GM12878 (cell line): Measurements from ENCODE around the gene RUBCNL. TPM values are rescaled to one million over a fixed set of nuclear protein-coding genes. Genes with fewer than 3 reads are reported as not detected.

Experiments used
- ATAC-seq: fragments of 200-7000 bp; cut with Tn5 transposase; 3 replicates; pipeline ENCODE4 v1.9.1; 2020; ENCODE audit warnings: mild to moderate bottlenecking, moderate library complexity
- BruUV-seq: library from RNA; stranded (reverse); fragments of 400-500 nt; replicated peaks from 2 replicates; lab custom pipeline; 2021; lab: Mats Ljungman, UMichigan
- CTCF ChIA-PET: fragments of 300-600 bp; sonication (Branson Sonifier 250); formaldehyde crosslinking; extraction: SDS; loops from one replicate; lab custom pipeline; 2021; ENCODE audit warnings: inconsistent platforms; lab: Yijun Ruan, JAX
- POLR2A ChIA-PET: fragments of 350-600 bp; formaldehyde crosslinking; extraction: SDS; loops from one replicate; lab custom pipeline; 2021; ENCODE audit warnings: inconsistent platforms; lab: Charles Lee
- RAD21 ChIA-PET: fragments of 300-600 bp; sonication (Branson Sonifier 250); formaldehyde crosslinking; loops from one replicate; lab custom pipeline; 2023; ENCODE audit warnings: antibody characterized with exemption; ENCODE audit not compliant: unreplicated experiment; lab: Charles Lee
- SMC1A ChIA-PET: fragments of 300-600 bp; sonication (Branson Sonifier 250); formaldehyde crosslinking; loops from one replicate; lab custom pipeline; 2023; ENCODE audit not compliant: unreplicated experiment, uncharacterized antibody; lab: Charles Lee
- DNase-seq: peaks from one replicate; pipeline ENCODE4 v3.0.0-alpha.2; 2011; ENCODE audit warnings: low read depth, low spot score
- FAIRE-seq: peaks from 3 replicates; lab custom pipeline; 2011; peaks lifted over from hg19 to GRCh38; lab: Jason Lieb, UNC
- H2AFZ ChIP-seq: 2 replicates; pipeline ENCODE4 v1.6.0; 2011; ENCODE audit warnings: low read depth, low read length, control low read depth; ENCODE audit not compliant: control insufficient read depth
- H3K27ac ChIP-seq: 2 replicates; pipeline ENCODE4 v1.5.1; 2011; ENCODE audit warnings: control low read depth; ENCODE audit not compliant: control insufficient read depth, insufficient read depth
- H3K27me3 ChIP-seq, 2 experiments: replicated peaks in 1 of 2; 2 replicates each; pipeline versions ENCODE4 v1.6.0 to v1.6.1; 2011; ENCODE audit warnings: low read length in 1 of 2; ENCODE audit not compliant: control insufficient read depth in 2 of 2, insufficient read depth in 2 of 2
- H3K36me3 ChIP-seq, 2 experiments: 2 replicates each; pipeline ENCODE4 v1.5.1; 2011; ENCODE audit warnings: low read length in 1 of 2; ENCODE audit not compliant: control insufficient read depth in 2 of 2, insufficient read depth in 2 of 2
- H3K4me1 ChIP-seq: 2 replicates; pipeline ENCODE4 v1.6.1; 2011; ENCODE audit warnings: mild to moderate bottlenecking, low read length, moderate library complexity, mixed read lengths; ENCODE audit not compliant: control insufficient read depth, insufficient read depth
- H3K4me2 ChIP-seq: 2 replicates; pipeline ENCODE4 v1.6.0; 2011; ENCODE audit warnings: control low read depth; ENCODE audit not compliant: control insufficient read depth, insufficient read depth
- H3K4me3 ChIP-seq: fragments of 200-600 bp; sonication (generic); 2 replicates; pipeline ENCODE4 v1.5.1; 2016
- H3K79me2 ChIP-seq: 2 replicates; pipeline ENCODE4 v1.6.0; 2011; ENCODE audit warnings: low read length; ENCODE audit not compliant: control insufficient read depth, insufficient read depth
- H3K9ac ChIP-seq: 2 replicates; pipeline ENCODE4 v1.8.0; 2011; ENCODE audit warnings: low read length, control low read depth, mixed read lengths; ENCODE audit not compliant: control insufficient read depth, insufficient read depth
- H3K9me3 ChIP-seq: replicated peaks from 3 replicates; pipeline ENCODE4 v1.5.1; 2011; ENCODE audit warnings: mild to moderate bottlenecking, low read length; ENCODE audit not compliant: control insufficient read depth, insufficient read depth
- H4K20me1 ChIP-seq: 2 replicates; pipeline ENCODE4 v1.6.0; 2011; ENCODE audit not compliant: control insufficient read depth, insufficient read depth
- HDAC2 ChIP-seq: fragments of 200-600 bp; sonication (generic); IDR thresholded peaks from 2 replicates; pipeline ENCODE4 v1.6.1; 2017
- JUNB ChIP-seq: IDR thresholded peaks from 2 replicates; pipeline ENCODE4 v1.6.1; 2016; ENCODE audit warnings: antibody characterized with exemption, mild to moderate bottlenecking
- MTA3 ChIP-seq: IDR thresholded peaks from 2 replicates; pipeline ENCODE4 v1.6.1; 2012; ENCODE audit warnings: low read length, inconsistent platforms, borderline replicate concordance
- SMAD5 ChIP-seq: IDR thresholded peaks from 2 replicates; pipeline ENCODE4 v1.6.1; 2016; ENCODE audit warnings: antibody characterized with exemption, low read depth
- WGBS: methylation state at CpG from one replicate; pipeline ENCODE4 v1.1.6; 2016; ENCODE audit warnings: low lambda C conversion rate; ENCODE audit not compliant: insufficient replicate concordance, insufficient coverage; ENCODE audit errors: missing lambda C conversion rate; 5-methylcytosine and 5-hydroxymethylcytosine counted together
- in situ Hi-C: fragments of 300-500 bp; cut with MboI; formaldehyde crosslinking; loops from 9 replicates; pipeline ENCODE4 v1.14.3; 2018; ENCODE audit warnings: mixed read lengths
- intact Hi-C: fragments of 100-400 bp; cut with micrococcal nuclease; formaldehyde crosslinking; loops from one replicate; pipeline ENCODE4 v1.14.2; 2022; ENCODE audit not compliant: unreplicated experiment
- polyA plus RNA-seq, 11 experiments: library from polyadenylated mRNA; depleted of rRNA in 4 of 11; unstranded in 6 of 11; stranded (reverse) in 5 of 11; fragments of >200 nt; fragmentation: Nextera tagmentation in 4 of 11; fragmentation: Illumina TruSeq in 1 of 11; extraction: Ambion mirVana in 4 of 11; extraction: Trizol in 1 of 11; gene quantifications; 1 replicate in 1 of 11; 2 replicates in 10 of 11; pipeline versions ENCODE4 v1.2.1 to v1.2.3, GENCODE V29; 2011 to 2016; ENCODE audit warnings: inconsistent platforms in 2 of 11, missing spikeins in 2 of 11, low read depth in 1 of 11
- total RNA-seq, 4 experiments: library from RNA; depleted of rRNA in 3 of 4; stranded (reverse); fragments of >200 nt in 3 of 4; fragmentation: Illumina TruSeq in 1 of 4; extraction: Trizol in 1 of 4; gene quantifications; 2 replicates each; pipeline versions ENCODE4 v1.2.1 to v1.2.3, GENCODE V29; 2013 to 2021
- TF ChIP-seq, protein P1 (sequence below): fragments of 450-650 bp; IDR thresholded peaks from 2 replicates; pipeline ENCODE4 v1.6.1; 2017; ENCODE audit warnings: mild to moderate bottlenecking, moderate library complexity

The RUBCNL gene
- total and polyA plus RNA-seq, 10 of the 15 experiments (the other 5 are each of a cell fraction or from before 2014, with no cell fraction given), result 0.71 to 51.9 (median 38.2) TPM

DNA sequence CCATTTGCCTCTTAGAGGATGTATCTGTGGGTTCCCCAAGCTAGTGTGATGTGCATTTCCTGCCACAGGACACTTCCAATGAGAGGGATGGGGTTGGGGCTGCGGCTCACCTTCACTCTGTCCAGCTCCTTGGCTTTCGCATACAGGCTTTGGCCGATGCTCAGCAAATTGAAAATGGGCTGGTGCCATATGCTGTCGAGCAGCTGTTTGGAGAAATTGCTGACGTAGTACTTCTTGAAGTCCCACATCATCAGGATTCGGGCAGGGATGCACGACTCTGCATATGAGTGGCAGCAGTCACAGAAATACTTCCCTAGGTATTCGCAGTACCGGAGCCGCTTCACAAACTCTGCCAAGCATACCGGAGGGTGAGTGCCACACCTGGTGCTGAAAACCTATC lies 37.0 kb downstream of the RUBCNL start:
- H2AFZ ChIP-seq, result no peak overlapping the region
- DNase-seq, result no peak
- SMC1A ChIA-PET, result interaction anchor here (1.7 kb wide), 1 partner anchor 20 kb away, joined by 5 read pairs; no protein-coding TSS in a partner anchor
- no peak overlapping the region for H3K9ac ChIP-seq
- no peaks in the 10 kb centered on the region for H3K79me2 ChIP-seq
- H3K9me3 ChIP-seq, result peaks cover 9% of the 10 kb centered on the region; the same call in 2 of the 3 replicates
- H3K4me3 ChIP-seq, result no peak overlapping the region
- no peak for TF ChIP-seq JUNB
- TF ChIP-seq, protein P1, sequence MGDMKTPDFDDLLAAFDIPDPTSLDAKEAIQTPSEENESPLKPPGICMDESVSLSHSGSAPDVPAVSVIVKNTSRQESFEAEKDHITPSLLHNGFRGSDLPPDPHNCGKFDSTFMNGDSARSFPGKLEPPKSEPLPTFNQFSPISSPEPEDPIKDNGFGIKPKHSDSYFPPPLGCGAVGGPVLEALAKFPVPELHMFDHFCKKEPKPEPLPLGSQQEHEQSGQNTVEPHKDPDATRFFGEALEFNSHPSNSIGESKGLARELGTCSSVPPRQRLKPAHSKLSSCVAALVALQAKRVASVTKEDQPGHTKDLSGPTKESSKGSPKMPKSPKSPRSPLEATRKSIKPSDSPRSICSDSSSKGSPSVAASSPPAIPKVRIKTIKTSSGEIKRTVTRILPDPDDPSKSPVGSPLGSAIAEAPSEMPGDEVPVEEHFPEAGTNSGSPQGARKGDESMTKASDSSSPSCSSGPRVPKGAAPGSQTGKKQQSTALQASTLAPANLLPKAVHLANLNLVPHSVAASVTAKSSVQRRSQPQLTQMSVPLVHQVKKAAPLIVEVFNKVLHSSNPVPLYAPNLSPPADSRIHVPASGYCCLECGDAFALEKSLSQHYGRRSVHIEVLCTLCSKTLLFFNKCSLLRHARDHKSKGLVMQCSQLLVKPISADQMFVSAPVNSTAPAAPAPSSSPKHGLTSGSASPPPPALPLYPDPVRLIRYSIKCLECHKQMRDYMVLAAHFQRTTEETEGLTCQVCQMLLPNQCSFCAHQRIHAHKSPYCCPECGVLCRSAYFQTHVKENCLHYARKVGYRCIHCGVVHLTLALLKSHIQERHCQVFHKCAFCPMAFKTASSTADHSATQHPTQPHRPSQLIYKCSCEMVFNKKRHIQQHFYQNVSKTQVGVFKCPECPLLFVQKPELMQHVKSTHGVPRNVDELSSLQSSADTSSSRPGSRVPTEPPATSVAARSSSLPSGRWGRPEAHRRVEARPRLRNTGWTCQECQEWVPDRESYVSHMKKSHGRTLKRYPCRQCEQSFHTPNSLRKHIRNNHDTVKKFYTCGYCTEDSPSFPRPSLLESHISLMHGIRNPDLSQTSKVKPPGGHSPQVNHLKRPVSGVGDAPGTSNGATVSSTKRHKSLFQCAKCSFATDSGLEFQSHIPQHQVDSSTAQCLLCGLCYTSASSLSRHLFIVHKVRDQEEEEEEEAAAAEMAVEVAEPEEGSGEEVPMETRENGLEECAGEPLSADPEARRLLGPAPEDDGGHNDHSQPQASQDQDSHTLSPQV, result no peak
- no peak for TF ChIP-seq SMAD5
- TF ChIP-seq MTA3, result no peak
- no peak for TF ChIP-seq HDAC2
- TF ChIP-seq, all 136 proteins: peak for 0
- 80% methylated on average over 11 of the region's 11 CpGs for WGBS
- no peaks in the 10 kb centered on the region; the same call in 1 of the 2 replicates for H3K4me1 ChIP-seq
- ATAC-seq, result no peak
- no TSS peak for BruUV-seq
- ChIA-PET CTCF (interaction anchor here (1.0 kb wide), 1 partner anchor 13 kb away, joined by 3 read pairs; no protein-coding TSS in a partner anchor), RAD21 (no interaction called here), POLR2A (no interaction called here)
- no peaks in the 10 kb centered on the region for H3K27me3 ChIP-seq
- no peak for FAIRE-seq
- H3K27ac ChIP-seq, result no peak overlapping the region
- H3K4me2 ChIP-seq, result no peak overlapping the region
- in situ Hi-C loops, result no loop called here
- H4K20me1 ChIP-seq, result no peaks in the 10 kb centered on the region
- peaks cover 2 to 36% of the 10 kb centered on the region in 2 experiments for H3K36me3 ChIP-seq
- intact Hi-C loops, result no loop called here
